Measurements from ENCODE around the gene FAM193A.
"Not testable (repeated sequence)": the region's sequence is repeated elsewhere in the genome, so short reads cannot be mapped to it uniquely, and the experiment has no call there.

Gene FAM193A

GRCh38 chr4:2536193-2537010, at the start of gene FAM193A:
FAM193A (plus strand) TSS chr4:2536647; CDS start chr4:2536916, 269 bp downstream.
- DNase-seq, result peak; percentile 99

- DNase-seq, result no peak
Observed at GRCh38 chr4:2486981-2487380, 49.5 kb upstream of the FAM193A start.

- no peak for DNase-seq
Observed at GRCh38 chr4:2487632-2488031, 48.8 kb upstream of the FAM193A start.

GRCh38 chr4:2489081-2489805, 47.2 kb upstream of the FAM193A start:
- no peak for DNase-seq

GRCh38 chr4:2489841-2490552, 46.5 kb upstream of the FAM193A start:
- DNase-seq, result no peak

GRCh38 chr4:2492970-2493369, 43.5 kb upstream of the FAM193A start:
- DNase-seq, result no peak

- DNase-seq, result no peak
Observed at GRCh38 chr4:2494992-2495391, 41.5 kb upstream of the FAM193A start.

GRCh38 chr4:2497324-2497723, 39.1 kb upstream of the FAM193A start:
- no peak for DNase-seq

- DNase-seq, result no peak
Observed at GRCh38 chr4:2497931-2498330, 38.5 kb upstream of the FAM193A start.

- no peak for DNase-seq
Observed at GRCh38 chr4:2500547-2500946, 35.9 kb upstream of the FAM193A start.

GRCh38 chr4:2501034-2501594, 35.3 kb upstream of the FAM193A start:
- DNase-seq, result no peak

GRCh38 chr4:2503809-2504208, 32.6 kb upstream of the FAM193A start:
- DNase-seq, result no peak

- DNase-seq, result no peak
Observed at GRCh38 chr4:2507259-2507658, 29.2 kb upstream of the FAM193A start.

GRCh38 chr4:2507855-2508254, 28.6 kb upstream of the FAM193A start:
- no peak for DNase-seq

GRCh38 chr4:2510351-2511259, 25.8 kb upstream of the FAM193A start:
- no peak for DNase-seq

GRCh38 chr4:2511645-2512131, 24.8 kb upstream of the FAM193A start:
- DNase-seq, result no peak

- no peak for DNase-seq
Observed at GRCh38 chr4:2512396-2513135, 23.9 kb upstream of the FAM193A start.

- DNase-seq, result not testable (repeated sequence)
Observed at GRCh38 chr4:2514193-2514592, 22.3 kb upstream of the FAM193A start.

GRCh38 chr4:2514944-2515343, 21.5 kb upstream of the FAM193A start:
- DNase-seq, result not testable (repeated sequence)

- no peak for DNase-seq
Observed at GRCh38 chr4:2515830-2516550, 20.5 kb upstream of the FAM193A start.

GRCh38 chr4:2516635-2517034, 19.8 kb upstream of the FAM193A start:
- DNase-seq, result no peak
